GM18909 (cell line): ENCODE data around the gene UPF3B.
"Not testable (repeated sequence)": the region's sequence is repeated elsewhere in the genome, so short reads cannot be mapped to it uniquely, and the experiment has no call there.

Experiments
- ATAC-seq: cut with Tn5 transposase; IDR thresholded peaks from one replicate; pipeline ENCODE4 v1.9.1; 2021; ENCODE audit warnings: mild to moderate bottlenecking; ENCODE audit not compliant: unreplicated experiment, poor library complexity

UPF3B gene

DNA sequence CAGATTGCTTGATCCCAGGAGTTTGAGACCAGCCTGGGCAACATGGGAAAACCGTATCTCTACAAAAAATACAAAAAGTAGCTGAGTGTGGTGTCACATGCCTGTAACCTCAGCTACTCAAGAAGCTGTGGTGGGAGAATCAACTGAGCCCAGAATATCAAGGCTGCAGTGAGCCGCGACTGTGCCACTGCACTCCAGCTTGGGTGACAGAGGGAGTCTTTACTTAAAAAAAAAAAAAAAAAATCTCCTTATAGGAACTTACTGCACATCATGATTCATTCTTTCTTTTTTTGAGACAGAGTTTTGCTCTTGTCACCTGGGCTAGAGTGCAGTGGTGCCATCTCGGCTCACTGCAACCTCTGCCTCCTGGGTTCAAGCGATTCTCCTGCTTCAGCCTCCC is 24.3 kb downstream of the UPF3B start:
- ATAC-seq, result no peak

DNA sequence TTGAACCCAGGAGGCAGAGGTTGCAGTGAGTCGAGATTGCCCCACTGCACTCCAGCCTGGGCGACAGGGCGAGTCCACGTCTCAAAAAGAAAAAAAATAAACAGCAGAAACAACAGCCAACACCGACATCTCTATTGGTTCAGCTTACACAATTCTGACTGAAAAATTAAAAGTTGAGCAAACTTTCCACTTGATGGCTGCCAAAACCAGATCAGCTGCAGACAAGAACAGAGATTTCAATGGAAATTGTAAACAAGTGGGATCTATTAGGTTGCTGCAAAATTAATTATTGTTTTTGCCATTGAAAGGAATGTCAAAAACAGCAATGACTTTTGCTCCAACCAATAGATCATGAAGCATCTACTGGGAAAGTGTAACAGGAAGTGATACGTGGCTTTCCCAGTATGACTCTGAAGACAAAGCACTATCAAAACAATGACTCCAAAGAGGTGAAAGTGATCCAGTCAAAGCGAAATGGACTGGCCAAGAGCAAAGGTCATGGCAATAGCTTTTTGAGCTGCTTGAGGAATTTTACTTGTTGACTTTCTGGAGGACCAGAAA is 26.3 kb downstream of the UPF3B start:
- ATAC-seq, result no peak

DNA sequence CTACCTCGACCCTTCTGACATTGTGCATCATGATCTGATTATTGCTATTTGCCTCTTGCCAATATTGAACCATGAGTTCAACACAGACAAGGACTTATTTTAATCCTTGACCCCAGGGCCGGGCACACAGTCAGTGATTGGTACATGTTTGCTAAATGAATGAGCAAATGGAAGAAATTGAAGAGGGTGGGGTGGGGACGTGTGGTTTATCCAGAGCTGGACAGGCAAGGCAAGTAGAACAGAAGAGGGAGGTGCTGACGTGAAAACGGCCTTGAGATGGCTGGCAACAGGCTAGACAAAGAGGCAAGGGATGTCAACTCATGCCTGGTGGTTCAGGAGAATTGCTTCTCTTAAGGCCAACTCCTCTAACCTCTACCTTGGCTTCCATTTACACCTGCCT is 28.5 kb downstream of the UPF3B start:
- ATAC-seq, result not testable (repeated sequence)

DNA sequence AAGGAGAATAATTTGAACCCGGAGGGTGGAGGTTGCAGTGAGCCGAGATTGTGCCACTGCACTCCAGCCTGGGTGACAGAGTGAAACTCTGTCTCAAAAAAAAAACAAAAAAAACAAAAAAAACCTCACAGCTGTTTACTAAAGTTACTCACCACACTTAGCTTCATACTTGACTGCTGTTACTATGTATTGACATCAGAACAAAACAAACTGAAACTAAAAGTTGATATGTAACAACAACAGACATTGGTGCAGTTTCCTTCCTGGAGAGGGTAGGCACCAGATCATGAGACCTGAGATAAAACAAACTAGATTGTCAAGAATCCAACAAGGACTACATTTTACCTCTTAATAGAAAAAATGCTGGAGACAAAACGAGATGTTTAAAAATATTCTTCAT is 31.1 kb downstream of the UPF3B start:
- ATAC-seq, result peak; percentile 96

DNA sequence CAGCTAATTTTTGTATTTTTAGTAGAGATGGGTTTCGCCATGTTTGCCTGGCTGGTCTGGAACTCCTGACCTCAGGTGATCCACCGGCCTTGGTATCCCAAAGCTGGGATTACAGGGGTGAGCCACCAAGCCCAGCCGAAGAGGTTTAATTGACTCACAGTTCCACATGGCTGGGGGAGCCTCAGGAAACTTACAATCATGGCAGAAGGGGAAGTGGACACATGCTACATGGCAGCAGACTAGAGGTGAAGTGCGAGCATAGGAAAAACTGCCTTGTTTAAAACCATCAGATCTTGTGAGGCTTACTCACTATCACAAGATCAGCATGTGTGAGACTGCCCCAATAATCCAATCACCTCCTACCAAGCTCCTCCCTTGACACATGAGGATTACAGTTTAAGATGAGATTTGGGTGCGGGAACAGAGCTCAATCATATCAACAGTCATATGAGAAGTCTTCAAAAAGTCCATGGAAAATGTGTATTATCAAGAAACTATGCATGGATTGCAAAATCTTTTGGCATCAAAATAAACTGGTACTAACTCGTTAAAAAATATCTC is 35.6 kb downstream of the UPF3B start:
- no peak for ATAC-seq

DNA sequence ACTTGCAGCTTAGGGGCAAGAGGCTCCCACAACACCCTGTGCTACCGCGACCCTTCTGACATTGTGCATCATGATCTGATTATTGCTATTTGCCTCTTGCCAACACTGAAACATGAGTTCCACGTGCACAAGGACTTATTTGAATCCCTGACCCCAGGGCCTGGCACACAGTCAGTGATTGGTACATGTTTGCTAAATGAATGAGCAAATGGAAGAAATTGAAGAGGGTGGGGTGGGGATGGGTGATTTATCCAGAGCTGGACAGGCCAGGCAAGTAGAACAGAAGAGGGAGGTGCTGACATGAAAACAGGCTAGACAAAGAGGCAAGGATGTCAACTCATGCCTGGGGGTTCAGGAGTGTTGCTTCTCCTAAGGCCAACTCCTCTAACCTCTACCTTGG is 36.5 kb downstream of the UPF3B start:
- no peak for ATAC-seq

DNA sequence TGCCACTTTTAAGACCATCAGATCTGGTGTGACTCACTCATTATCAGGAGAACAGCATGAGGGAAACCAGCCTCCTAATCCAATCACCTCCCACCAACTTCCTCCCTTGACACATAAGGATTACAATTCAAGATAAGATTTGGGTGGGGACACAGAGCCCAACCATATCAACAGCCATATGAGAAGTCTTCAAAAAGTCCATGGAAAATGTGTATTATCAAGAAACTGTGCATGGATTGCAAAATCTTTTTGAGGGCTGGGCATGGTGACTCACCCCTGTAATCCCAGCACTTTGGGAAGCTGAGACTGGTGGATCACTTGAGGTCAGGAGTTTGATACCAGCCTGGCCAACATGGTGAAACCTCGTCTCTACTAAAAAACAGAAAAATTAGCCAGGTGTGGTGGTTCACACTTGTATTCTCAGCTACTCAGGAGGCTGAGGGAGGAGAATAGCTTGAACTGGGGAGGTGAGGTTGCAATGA is 43.5 kb downstream of the UPF3B start:
- ATAC-seq, result no peak

DNA sequence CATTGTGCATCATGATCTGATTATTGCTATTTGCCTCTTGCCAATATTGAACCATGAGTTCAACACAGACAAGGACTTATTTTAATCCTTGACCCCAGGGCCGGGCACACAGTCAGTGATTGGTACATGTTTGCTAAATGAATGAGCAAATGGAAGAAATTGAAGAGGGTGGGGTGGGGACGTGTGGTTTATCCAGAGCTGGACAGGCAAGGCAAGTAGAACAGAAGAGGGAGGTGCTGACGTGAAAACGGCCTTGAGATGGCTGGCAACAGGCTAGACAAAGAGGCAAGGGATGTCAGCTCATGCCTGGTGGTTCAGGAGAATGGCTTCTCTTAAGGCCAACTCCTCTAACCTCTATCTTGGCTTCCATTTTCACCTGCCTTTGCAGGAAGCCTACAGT is 44.3 kb downstream of the UPF3B start:
- not testable (repeated sequence) for ATAC-seq

DNA sequence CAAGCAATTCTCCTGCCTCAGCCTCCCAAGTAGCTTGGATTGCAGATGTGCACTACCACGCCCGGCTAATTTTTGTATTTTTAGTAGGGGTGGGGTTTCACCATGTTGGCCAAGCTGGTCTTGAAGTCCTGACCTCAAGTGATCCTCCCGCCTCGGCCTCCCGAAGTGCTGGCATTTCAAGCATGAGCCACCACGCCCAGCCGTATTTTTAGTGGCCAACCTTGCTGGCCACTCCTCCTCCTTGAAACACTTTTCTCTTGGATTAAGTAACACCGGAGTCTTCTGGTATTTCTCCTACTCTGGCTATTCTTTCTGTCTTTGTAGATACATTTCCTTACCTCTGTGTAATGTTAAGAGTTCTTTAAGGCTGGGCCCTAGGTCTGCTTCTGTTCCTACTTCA is 50.2 kb downstream of the UPF3B start:
- no peak for ATAC-seq

DNA sequence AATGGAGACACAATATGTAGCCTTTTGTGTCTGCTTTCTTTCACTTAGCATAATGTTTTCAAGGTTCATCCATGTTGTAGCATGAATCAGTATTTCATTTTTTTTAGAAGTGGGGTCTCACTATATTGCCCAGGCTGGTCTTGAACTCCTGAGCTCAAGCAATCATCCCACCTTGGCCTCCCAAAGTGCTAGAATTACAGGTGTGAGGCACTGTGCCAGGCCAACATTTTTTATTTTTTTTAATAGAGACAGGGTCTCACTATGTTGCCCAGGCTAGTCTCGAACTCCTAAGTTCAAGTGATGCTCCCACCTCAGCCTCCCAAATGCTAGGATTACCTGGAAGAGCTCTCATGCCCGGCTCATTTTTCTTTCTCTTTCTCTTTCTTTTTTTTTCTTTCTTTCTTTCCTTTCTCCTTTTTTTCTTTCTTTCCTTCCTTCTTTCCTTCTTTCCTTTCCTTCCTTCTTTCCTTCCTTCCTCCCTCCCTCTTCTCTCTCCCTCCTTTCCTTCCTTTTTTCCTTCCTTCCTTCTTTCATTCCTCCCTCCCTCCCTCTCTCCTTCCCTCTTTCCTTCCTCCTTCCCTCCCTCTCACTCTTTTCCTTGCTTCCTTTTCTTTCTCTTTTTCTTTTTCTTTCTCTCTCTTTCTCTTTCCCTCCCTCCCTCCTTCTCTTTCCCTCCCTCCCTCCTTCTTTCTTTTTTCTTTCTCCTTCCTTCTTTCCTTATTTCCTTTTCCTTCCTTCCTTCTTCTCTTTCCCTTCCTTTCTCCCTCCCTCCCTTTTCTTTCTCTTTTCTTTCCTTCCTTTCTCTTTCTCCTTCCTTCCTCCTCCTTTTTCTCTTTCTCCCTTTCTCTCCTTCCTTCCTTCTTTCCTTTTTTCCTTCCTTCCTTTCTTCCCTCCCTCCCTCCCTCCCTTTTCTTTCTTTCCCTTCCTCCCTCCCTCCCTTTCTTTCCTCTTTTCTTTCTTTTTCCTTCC is 51.2 kb downstream of the UPF3B start:
- no peak for ATAC-seq

DNA sequence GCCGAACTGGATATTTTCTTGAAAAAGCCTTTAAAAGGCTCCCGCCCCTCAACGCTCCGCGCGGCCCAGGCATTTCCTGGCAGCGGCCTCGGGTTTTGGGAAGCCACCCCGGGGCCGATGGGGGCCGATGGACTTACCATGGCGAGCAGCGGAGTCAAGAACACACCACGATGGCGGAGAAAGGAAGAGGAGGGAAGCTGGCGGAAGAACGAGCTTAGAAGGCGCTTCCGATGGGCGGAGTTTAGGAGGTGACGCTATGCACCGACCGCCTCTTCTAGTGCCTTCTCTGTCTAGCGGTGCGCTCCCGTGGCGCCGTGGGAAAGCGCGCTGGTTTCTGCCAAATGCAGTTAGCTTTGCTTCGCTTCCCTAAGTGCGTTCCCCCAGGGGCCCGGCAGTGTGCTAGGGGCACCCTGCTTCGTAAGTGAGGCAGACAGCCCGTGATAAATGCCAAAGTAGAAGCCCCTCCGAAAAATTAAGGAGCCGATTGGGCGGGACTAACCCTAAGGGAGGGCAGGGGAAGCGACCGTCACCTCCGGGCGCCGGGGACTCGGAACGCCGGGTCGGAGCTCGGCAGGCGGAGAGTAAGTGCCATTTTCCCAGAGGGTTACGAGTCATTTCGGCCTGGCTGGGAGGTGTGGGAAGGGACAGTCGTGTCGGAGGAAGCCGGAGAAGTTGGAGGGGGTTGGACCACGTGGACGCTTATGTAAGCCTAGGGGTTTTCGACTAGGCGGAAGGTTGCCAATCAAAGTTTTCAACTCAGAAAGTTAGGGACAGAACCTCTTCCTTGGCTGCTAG is 61.1 kb downstream of the UPF3B start, which contains the start of gene RPL39:
TSS of gene RPL39 (minus strand) at position 194 of the 795 bp plus-strand sequence. CDS start at position 140, 54 bp downstream.
- ATAC-seq, result peak; percentile 93

DNA sequence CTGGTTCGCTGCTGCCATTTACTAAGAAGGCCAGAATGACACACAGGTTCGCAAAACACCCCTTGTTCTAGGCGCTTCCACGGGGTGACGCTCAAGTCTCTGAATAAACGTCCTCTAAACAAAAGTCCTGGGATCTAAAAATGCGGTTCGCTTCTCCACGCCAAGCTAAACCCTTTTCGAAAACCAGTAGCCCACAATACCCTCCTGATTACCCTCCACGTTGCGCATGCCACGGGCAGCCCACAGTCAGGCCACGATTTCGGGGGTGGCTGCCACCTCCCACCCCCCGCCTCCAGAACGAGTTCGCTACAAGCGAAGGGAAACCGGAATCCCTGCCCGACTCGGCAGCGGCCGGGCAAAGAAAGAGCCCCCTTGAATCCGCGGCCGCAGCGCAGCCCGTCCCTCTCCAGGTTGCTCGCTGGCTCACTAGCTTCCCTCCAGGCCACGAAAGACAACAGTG is 61.8 kb downstream of the UPF3B start:
- peak; percentile 30 for ATAC-seq

DNA sequence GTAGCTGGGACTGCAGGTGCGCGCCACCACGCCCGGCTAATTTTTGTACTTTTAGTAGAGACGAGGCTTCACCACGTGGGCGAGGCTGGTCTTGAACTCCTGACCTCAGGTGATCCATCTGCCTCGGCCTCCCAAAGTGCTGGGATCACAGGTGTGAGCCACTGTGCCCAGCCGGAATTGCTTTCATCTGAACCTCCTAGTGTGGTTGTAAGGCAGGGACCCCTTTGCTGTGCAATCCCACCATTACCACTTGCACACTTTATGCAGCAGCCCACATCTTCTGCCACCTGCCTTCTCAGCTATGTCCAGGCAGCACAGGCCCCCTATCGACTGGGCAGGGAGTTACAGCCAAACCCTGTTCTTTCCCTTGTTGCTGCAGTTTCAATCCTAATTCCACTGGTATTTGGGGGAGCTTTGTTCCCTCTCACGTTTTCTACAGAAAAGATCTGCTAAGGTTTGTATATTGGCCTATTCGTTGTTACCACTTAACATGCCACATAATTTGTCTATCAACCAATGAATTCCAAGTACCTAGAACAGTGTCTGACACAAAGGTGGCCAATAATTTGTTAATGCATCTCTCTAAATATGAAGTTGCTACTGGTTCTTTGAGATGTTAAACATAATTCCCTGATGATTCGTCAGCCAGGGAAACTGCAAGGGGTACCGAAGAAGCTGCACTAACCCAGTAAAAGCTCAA is 67.9 kb downstream of the UPF3B start:
- ATAC-seq, result no peak
